Fibroblast of peridontal ligament (primary cell): ENCODE data around the gene SHB.
A peak's percentile ranks its signal among the peaks of the same experiment; 100 is the strongest.

ENCODE experiments used
- DNase-seq: peaks from one replicate; pipeline ENCODE4 v3.0.0-alpha.2; 2010; ENCODE audit errors: extremely low read depth

Gene SHB

GRCh38 chr9:37989701-37990100, 79.3 kb downstream of the SHB start:
- no peak for DNase-seq

GRCh38 chr9:37988602-37989001, 80.4 kb downstream of the SHB start:
- no peak for DNase-seq

- DNase-seq = no peak
Measured at GRCh38 chr9:37988041-37988440, 81.0 kb downstream of the SHB start.

GRCh38 chr9:37987467-37987981, 81.5 kb downstream of the SHB start:
- DNase-seq = no peak

- no peak for DNase-seq
Measured at GRCh38 chr9:37986771-37987258, 82.2 kb downstream of the SHB start.

- DNase-seq = no peak
Measured at GRCh38 chr9:37986001-37986400, 83.0 kb downstream of the SHB start.

- no peak for DNase-seq
Measured at GRCh38 chr9:37984672-37985611, 84.1 kb downstream of the SHB start.

- DNase-seq = no peak
Measured at GRCh38 chr9:37984278-37984671, 84.8 kb downstream of the SHB start.

- no peak for DNase-seq
Measured at GRCh38 chr9:37983381-37984067, 85.5 kb downstream of the SHB start.

- no peak for DNase-seq
Measured at GRCh38 chr9:37979844-37980243, 89.2 kb downstream of the SHB start.

- DNase-seq = no peak
Measured at GRCh38 chr9:37978983-37979382, 90.0 kb downstream of the SHB start.

- no peak for DNase-seq
Measured at GRCh38 chr9:37978481-37978864, 90.6 kb downstream of the SHB start.

- DNase-seq = no peak
Measured at GRCh38 chr9:37977851-37978480, 91.1 kb downstream of the SHB start.

GRCh38 chr9:37976714-37977477, 92.1 kb downstream of the SHB start:
- peak; percentile 96 for DNase-seq

- DNase-seq = no peak
Measured at GRCh38 chr9:37975639-37976038, 93.4 kb downstream of the SHB start.

GRCh38 chr9:37974506-37975173, 94.4 kb downstream of the SHB start:
- DNase-seq = no peak

GRCh38 chr9:37972351-37972848, 96.6 kb downstream of the SHB start:
- peak; percentile 28 for DNase-seq

- no peak for DNase-seq
Measured at GRCh38 chr9:37971691-37972090, 97.3 kb downstream of the SHB start.

- DNase-seq = no peak
Measured at GRCh38 chr9:37971108-37971459, 97.9 kb downstream of the SHB start.

GRCh38 chr9:37970301-37971107, 98.5 kb downstream of the SHB start:
- no peak for DNase-seq
